ENCODE results near the gene GDPD5.
"Not testable (repeated sequence)": the region's sequence is repeated elsewhere in the genome, so short reads cannot be mapped to it uniquely, and the experiment has no call there.

The GDPD5 gene

GRCh38 chr11:75423721-75424120, 102.0 kb downstream of the GDPD5 start:
- DNase-seq, result no peak

- DNase-seq, result no peak
Observed at GRCh38 chr11:75422248-75423231, 103.2 kb downstream of the GDPD5 start.

DNA sequence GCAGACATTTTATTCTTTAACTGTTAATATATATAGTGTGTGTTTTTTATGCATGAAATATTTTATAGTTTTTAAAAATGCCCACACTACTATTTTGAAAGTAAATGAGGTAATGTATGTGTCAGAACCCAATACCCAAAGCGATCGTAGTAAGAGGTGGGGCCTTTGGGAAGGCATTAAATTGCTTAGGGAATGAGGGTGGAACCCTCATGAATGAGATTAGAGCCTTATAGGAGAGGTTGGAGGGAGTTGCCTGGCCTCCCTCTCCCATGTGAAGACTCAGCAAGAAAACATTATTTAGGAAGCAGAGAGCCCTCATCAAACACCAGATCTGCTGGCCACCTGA, 103.9 kb downstream of the GDPD5 start:
- no peak for DNase-seq

DNA sequence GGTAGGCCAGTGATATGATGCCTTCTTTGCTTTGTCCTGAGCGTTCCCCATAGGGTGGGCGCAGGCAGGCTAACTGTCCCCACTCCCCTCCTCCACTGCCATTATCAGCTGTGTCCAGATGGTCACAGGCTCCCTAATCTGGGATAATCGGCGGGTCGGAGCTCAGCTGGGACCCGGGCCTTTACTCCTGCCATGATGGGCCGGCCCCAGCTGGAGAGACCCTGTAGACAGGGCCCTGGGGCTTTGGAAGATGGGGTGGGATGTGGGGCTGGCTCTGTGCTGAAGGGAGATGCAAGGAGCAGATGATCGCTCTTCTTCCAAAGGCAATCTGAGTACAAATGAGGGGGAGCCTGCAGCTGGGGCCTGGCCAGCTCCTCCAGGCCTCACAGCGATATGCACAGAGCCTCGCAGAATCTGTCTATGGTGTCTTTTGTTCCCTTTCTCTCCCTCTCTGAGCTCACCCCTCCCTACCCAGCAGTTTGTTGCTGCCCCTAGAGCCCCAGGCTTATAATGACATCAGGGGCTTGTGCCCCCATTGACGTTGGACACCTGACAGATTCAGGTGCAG, 104.6 kb downstream of the GDPD5 start:
- DNase-seq, result no peak

DNA sequence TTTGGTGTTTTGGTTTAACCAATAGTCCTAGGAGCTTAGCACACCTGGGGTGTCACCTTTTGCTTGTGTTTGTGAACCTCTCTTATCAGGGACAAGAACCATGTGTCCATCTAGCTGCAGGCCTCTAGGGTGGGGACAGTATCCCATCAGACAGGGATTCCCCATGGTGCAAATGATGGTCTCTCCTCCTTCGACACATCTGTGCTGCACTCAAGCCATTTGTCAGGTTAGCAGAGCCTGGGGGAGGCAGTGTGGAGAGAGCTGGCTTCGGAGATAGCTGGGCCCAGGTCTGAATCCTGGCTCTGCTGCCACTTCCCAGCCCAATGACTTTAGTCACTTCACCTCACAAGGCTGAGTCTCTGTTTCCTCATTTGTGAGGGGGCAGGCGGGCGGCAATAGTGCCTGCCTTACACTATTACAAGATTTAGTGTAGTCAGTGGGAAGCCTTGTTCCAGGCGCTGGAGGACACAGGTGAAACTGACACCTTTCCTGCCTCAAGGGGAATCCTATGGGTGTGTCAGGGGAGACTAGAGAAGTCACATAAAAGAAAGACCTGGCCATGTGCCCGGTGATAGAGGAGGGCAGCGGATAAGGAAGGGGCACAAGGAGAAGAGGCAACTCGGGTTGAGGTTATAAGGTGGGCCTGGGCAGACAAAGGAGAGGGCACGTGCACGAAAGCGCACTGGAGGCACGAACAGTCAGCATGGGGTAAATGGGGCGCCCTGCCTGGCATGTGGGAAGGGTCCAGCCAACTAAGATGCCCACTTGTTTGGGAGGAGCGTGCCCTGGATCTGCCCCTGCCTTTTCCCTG, 105.3 kb downstream of the GDPD5 start:
- DNase-seq, result no peak

DNA sequence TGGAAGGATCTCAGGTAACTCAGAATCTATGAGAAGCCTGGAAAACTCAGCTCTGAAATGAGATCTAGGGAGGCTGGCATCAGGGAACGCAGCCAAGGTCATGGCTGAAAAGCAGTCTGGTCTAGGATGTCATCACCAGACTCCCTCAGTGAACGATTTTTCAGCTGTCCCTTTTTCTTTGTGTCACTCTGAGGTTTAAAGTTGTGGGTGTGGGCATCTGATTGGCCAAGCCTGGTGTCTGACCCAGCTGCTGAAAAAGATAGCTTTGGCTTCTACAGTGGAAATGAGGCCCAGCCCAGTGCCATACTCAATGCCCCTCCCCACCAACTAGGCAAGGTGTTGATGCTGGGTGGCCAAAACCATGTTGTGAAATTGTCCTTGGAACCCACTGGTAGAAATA, 111.9 kb downstream of the GDPD5 start:
- DNase-seq, result peak; percentile 83

DNA sequence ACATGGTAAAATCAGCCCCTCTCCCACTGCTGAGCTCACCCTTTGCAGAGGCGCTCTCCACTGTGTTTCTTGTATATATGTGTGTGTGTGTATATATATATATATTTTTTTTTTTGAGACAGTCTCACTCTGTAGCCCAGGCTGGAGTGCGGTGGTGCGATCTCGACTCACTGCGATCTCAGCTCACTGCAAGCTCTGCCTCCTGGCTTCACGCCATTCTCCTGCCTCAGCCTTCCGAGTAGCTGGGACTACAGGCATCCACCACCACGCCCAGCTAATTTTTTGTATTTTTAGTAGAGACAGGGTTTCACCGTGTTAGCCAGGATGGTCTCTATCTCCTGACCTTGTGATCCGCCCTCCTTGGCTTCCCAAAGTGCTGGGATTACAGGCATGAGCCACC, 112.6 kb downstream of the GDPD5 start:
- DNase-seq, result not testable (repeated sequence)

DNA sequence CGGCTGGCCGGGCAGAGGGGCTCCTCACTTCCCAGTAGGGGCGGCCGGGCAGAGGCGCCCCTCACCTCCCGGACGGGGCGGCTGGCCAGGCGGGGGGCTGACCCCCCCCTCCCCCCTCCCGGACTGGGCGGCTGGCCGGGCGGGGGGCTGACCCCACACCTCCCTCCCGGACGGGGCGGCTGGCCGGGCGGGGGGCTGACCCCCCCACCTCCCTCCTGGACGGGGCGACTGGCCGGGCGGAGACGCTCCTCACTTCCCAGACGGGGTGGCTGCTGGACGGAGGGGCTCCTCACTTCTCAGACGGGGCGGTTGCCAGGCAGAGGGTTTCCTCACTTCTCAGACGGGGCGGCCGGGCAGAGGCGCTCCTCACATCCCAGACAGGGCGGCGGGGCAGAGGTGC, 115.8 kb downstream of the GDPD5 start:
- DNase-seq, result not testable (repeated sequence)

DNA sequence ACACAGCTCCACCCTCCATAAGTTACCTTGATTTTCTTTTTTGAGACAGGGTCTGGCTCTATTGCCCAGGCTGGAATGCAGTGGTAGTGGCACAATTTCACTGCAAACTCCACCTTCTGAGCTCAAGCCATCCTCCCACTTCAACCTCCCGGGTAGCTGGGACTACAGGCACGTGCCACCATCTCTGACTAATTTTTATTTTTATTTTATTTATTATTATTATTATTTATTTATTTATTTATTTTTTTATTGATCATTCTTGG, 116.9 kb downstream of the GDPD5 start:
- peak; percentile 2 for DNase-seq

DNA sequence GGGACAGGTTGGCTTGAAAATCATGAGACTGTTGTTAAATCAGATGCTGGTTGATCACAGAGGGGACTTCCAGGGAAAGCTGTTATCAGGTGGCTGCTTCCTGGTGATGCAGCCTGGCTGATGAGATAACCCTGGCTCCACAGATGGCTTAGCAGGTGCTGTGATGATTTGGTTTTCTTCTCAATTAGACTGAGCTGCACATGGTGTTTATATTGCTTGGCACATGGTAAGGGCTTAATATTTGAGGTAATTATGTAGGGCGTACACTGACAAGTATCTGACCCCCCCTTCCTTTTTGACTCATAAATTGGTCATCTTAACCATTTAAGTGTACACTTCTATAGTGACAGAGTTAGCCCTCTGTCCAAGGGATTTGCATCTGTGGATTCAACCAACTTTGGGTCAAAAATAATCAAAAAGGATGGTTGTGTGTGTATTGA, 119.4 kb downstream of the GDPD5 start:
- peak; percentile 90 for DNase-seq

- DNase-seq, result peak; percentile 15
Observed at GRCh38 chr11:75403983-75404658, 121.6 kb downstream of the GDPD5 start.

DNA sequence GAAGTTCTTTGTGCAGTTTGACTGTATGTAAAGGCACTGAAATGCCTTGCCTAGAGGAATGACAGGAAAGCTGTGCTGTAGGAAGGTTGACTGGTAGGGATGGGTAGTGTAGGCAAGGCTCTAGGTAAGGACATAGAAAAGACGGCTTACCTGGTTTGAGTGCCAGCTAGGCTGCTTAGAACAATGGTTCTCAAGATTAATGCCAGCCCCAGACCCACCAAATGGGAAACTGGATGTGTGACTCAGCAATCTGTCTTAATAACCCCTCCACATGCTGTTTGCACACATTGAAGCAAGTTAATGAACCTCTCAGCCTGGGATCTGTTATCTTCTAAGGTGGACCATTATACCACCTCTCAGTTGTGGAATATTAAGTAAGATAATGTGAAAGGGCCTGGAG, 122.7 kb downstream of the GDPD5 start:
- no peak for DNase-seq

DNA sequence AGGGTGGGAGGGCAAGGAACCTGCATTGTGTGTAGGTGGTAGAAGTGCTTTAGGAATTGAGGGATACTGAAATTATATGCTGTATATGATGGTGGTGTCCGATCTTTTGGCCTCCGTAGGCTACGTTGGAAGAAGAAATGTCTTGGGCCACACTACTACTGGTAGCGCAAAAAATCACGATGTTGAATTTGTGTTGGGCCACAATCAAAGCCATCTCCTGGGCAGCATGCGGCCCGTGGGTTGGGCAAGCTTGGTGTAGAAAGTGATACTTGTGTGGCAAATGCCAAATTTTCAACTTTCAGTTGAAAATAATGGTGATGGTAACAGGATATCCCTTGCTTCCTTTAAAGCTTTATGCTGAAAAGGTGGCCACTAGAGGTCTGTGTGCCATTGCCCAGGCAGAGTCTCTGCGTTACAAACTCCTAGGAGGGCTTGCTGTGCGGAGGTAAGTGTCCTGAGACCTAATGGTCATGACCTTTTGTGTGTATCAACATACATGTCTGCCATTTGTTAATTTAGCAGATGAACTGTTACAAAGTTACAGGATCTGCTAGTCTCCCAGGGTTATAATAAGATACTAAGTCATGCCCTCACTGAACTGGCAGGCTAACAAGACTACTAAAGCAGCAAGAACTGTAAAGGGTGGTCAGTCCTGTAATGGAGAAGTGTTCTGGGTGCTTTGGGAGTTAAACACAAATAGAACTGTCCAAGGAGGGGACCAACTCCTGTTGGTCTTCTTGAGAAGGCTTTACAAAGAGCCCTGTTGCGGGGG, 123.6 kb downstream of the GDPD5 start:
- peak; percentile 23 for DNase-seq

DNA sequence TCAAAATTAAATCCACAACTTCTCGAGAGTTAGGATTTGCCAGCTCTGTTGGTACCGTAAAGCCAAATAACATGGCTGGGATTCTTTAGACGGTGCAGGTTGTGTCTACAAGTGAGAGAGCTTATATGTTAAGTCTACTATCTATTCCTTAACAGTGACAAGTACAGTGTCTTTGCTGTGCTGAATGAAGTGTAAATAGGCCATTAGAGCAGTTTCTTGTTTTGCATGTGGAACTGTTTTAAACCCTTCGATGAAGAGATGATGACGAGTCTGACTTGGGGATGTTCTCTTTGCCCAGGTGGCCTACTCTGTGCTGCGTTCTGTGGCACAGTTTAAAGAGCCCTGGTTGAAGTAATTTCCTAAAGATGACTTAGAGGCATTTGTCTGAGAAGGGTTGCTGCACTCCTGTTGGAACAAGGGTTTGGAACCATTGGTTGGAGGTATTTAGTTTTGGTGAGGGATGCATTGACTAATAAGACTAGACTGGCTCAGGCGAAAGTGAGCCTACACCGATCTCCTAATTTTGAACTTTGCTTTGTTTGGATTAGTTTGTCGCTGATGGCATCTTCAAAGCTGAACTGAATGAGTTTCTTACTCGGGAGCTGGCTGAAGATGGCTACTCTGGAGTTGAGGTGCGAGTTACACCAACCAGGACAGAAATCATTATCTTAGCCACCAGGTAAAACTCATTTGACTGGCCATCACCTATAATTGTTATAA, 125.4 kb downstream of the GDPD5 start:
- peak; percentile 52 for DNase-seq

DNA sequence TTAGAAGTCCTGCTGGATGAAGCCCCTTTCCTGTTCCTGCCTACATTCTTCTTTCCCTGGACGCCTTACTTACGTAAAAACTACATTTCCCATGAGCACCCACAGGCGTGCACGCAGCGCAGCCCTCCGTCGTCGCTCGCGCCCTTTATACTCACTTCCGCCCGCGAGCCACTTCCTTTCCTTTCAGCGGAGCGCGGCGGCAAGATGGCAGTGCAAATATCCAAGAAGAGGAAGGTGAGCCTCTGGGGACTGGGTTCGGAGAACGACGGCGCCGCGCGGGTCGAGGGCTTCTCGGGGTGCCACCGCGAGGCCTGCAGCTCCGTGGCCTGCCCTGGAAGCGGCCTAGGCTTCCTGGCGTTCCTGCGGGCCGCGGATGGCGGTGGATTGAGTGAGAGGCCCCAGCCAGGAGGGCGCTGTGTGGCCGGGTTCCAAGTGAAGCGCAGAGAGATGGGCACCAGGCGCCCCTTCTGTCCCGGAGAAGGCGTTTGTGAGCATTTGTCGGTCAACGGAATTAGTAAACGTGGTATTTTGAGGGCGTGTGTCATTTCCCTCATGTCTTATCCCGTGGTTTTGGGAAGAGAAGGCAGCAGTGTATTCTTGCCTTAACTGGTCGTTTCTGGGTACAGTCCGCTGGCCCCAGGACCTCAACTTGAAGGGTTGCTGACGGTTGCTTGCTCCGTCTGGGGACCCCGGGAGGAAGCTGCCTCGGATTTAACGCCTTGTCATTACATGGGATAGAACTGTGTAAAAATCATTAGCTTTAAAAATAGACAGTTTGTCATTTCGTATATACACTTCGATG, 126.2 kb downstream of the GDPD5 start, which contains the start of gene RPS3:
Gene RPS3, plus strand, starts transcription at position 175 of the 802 bp plus-strand sequence. Its CDS starts 30 bp downstream, at position 205.
- peak; percentile 95 for DNase-seq

- DNase-seq, result no peak
Observed at GRCh38 chr11:75398906-75399305, 126.8 kb downstream of the GDPD5 start.

GRCh38 chr11:75394085-75394840, 131.5 kb downstream of the GDPD5 start:
- DNase-seq, result no peak

- DNase-seq, result no peak
Observed at GRCh38 chr11:75389925-75390324, 135.8 kb downstream of the GDPD5 start.

GRCh38 chr11:75389276-75389605, 136.5 kb downstream of the GDPD5 start:
- DNase-seq, result no peak
